SU-DHL-6 (cell line): ENCODE data around the gene RASGRP1.

Experiments used
- H2AFZ ChIP-seq: fragments of 200-600 bp; sonication (generic); 2 replicates; pipeline ENCODE4 v1.6.1; 2014; ENCODE audit warnings: low read depth, mild to moderate bottlenecking, moderate library complexity, mixed read lengths, antibody characterized with exemption, low read length; ENCODE audit not compliant: severe bottlenecking
- H3F3A ChIP-seq: fragments of 200-600 bp; shearing (Covaris generic); 2 replicates; pipeline ENCODE4 v1.6.0; 2016; ENCODE audit warnings: antibody characterized with exemption, mild to moderate bottlenecking; ENCODE audit not compliant: insufficient read depth
- H3K27ac ChIP-seq: fragments of 200-600 bp; sonication (generic); 2 replicates; pipeline ENCODE4 v1.5.1; 2016; ENCODE audit warnings: low read depth, mild to moderate bottlenecking, low read length, moderate library complexity, mixed read lengths
- H3K27me3 ChIP-seq: fragments of 200-600 bp; sonication (generic), shearing (Covaris generic); 2 replicates; pipeline ENCODE4 v1.6.0; 2014; ENCODE audit warnings: mild to moderate bottlenecking, low read length
- H3K36me3 ChIP-seq: fragments of 200-600 bp; sonication (generic); 2 replicates; pipeline ENCODE4 v1.6.1; 2014; ENCODE audit warnings: mild to moderate bottlenecking, low read length, mixed read lengths
- H3K4me2 ChIP-seq: fragments of 300-600, 200-600 bp; shearing (Covaris generic), sonication (generic); 2 replicates; pipeline ENCODE4 v1.6.0; 2014; ENCODE audit warnings: low read length, low read depth, mild to moderate bottlenecking; ENCODE audit not compliant: poor library complexity, severe bottlenecking
- H3K4me3 ChIP-seq: fragments of 200-600 bp; sonication (generic); 2 replicates; pipeline ENCODE4 v1.5.1; 2014; ENCODE audit warnings: antibody characterized with exemption, low read length, mild to moderate bottlenecking, mixed read lengths; ENCODE audit not compliant: insufficient read depth, poor library complexity, severe bottlenecking
- H3K79me2 ChIP-seq: fragments of 200-600 bp; sonication (generic); 2 replicates; pipeline ENCODE4 v1.6.1; 2014; ENCODE audit warnings: mild to moderate bottlenecking, low read length, moderate library complexity; ENCODE audit not compliant: insufficient read depth
- H3K9ac ChIP-seq: fragments of 200-600 bp; sonication (generic); 2 replicates; pipeline ENCODE4 v1.7.0; 2014; ENCODE audit warnings: mild to moderate bottlenecking, low read length
- H3K9me2 ChIP-seq: fragments of 200-600 bp; sonication (generic); replicated peaks from 2 replicates; pipeline ENCODE4 v1.6.1; 2014; ENCODE audit warnings: low read length; ENCODE audit not compliant: insufficient read depth
- H3K9me3 ChIP-seq: fragments of 200-600 bp; sonication (generic); 2 replicates; pipeline ENCODE4 v1.6.1; 2014; ENCODE audit warnings: low read length, mixed read lengths; ENCODE audit not compliant: insufficient read depth
- H4K20me1 ChIP-seq: fragments of 200-600 bp; sonication (generic); 2 replicates; pipeline ENCODE4 v1.6.1; 2014; ENCODE audit warnings: low read depth, mild to moderate bottlenecking, antibody characterized with exemption, low read length, moderate library complexity, mixed read lengths
- CTCF ChIP-seq: fragments of 200-600 bp; sonication (generic); IDR thresholded peaks from one replicate; pipeline ENCODE4 v1.5.1; 2017; ENCODE audit warnings: antibody characterized with exemption, mild to moderate bottlenecking, low read length, moderate library complexity; ENCODE audit not compliant: insufficient read depth, poor library complexity, severe bottlenecking
- EZH2phosphoT487 ChIP-seq: fragments of 200-600 bp; sonication (generic), shearing (Covaris generic); conservative IDR thresholded peaks from 2 replicates; pipeline ENCODE4 v1.6.1; 2018; ENCODE audit warnings: mild to moderate bottlenecking, antibody characterized with exemption, low read length, moderate library complexity, mixed read lengths

The RASGRP1 gene

DNA sequence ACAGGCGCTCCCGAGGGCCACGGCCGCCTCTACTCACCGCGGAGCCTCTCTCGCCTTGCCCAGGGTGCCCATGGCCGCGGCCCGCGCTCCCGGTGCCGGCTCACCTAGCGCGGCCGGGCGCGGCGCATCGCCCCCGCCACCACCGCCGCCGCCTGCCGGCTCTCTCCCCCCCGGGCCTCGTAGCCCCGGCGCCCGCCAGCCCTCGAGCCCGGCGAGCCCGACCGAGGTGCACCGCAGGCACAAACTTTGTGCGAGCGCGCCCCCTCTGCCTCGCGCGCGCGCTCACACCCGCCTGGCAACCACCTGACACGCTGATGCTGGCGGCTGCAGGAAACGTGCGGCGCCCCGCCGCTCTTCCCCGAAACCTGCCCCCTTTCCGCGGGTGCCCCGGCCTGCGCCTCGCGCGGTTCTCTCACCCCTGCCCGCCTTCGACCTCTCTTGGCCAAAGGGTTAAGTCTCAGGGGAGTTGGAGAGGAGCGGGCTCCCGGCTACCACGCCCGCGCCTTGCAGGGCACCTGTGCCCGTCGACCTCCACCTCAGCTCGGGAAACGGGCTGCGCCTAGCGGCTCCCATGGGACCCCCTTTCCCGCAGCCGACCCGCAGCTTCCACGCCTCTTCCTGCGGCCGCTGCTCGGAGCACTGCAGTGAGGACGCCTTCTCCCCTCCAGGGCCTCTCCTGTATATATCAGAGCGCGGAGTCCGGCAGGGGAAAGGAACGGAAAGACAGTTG is at the start of gene RASGRP1:
TSS of gene RASGRP1 (minus strand) at position 258 of the 730 bp plus-strand sequence. CDS start at position 72, 186 bp downstream.
- Histone ChIP-seq H3K27ac (no peak within 1 kb of the TSS), H3K36me3 (no peaks in the 10 kb centered on the region), H3K27me3 (no peaks in the 10 kb centered on the region), H3K9me2 (no peaks in the 10 kb centered on the region), H3F3A (no peaks in the 10 kb centered on the region), H3K79me2 (no peaks in the 10 kb centered on the region), H3K9ac (peak within 1 kb of the TSS; percentile 64), H2AFZ (peak within 1 kb of the TSS; percentile 90), H4K20me1 (no peaks in the 10 kb centered on the region), H3K4me3 (peak within 1 kb of the TSS; percentile 61), H3K4me2 (peak within 1 kb of the TSS; percentile 61), H3K9me3 (no peaks in the 10 kb centered on the region)
- TF ChIP-seq EZH2phosphoT487 = no peak
- no peak for TF ChIP-seq CTCF

- TF ChIP-seq CTCF = no peak
- no peak for TF ChIP-seq EZH2phosphoT487
- no peak overlapping the region for H3K9ac ChIP-seq
- no peak overlapping the region for H3K4me3 ChIP-seq
- H3K9me2 ChIP-seq = no peaks in the 10 kb centered on the region
- H3K36me3 ChIP-seq = no peaks in the 10 kb centered on the region
- no peaks in the 10 kb centered on the region for H4K20me1 ChIP-seq
- H3K27ac ChIP-seq = no peak overlapping the region
- no peaks in the 10 kb centered on the region for H3F3A ChIP-seq
- H3K9me3 ChIP-seq = no peaks in the 10 kb centered on the region
- no peaks in the 10 kb centered on the region for H3K79me2 ChIP-seq
- no peaks in the 10 kb centered on the region for H3K27me3 ChIP-seq
- no peak overlapping the region for H2AFZ ChIP-seq
- no peak overlapping the region for H3K4me2 ChIP-seq
Measured at GRCh38 chr15:38613085-38613484, 48.5 kb upstream of the RASGRP1 start.

DNA sequence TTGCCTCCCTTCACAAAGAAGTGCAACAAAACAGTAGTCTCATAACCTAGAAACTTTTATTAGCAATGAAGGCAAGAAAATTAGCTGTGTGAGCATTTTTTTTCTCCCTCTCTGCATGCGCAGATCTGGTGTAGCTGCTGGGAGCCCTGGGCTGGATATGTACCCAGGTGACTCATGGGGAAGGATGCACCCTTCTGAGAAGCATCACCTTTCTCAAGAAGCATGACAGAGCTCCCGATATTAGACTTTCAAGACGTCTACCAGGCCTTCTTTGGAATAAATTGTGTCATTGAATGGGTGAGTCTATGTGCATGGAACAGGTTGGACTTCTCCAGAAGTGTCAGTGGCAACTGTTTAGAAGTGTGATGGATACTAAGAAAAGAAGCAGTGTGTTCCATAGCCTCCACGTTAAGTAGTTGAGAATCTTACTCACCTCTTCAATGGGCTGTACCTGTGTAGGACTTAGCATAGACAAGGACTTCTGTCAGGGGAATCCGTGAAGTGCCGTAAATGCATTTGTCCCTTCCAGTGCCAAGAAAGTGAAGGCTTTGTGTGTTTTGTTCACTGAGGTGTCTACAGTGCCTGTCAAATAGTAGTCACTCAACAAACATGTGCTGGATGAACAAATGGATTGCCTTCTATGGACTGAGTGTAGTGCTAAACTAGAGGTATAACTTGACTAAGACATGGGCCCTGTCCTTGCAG is 47.7 kb upstream of the RASGRP1 start:
- no peak for TF ChIP-seq EZH2phosphoT487
- no peak for TF ChIP-seq CTCF
- H3K4me3 ChIP-seq = no peak overlapping the region
- H3K4me2 ChIP-seq = no peak overlapping the region
- no peaks in the 10 kb centered on the region for H3K79me2 ChIP-seq
- no peaks in the 10 kb centered on the region for H3K27me3 ChIP-seq
- no peaks in the 10 kb centered on the region for H3K9me3 ChIP-seq
- no peaks in the 10 kb centered on the region for H3F3A ChIP-seq
- H2AFZ ChIP-seq = no peak overlapping the region
- H3K36me3 ChIP-seq = no peaks in the 10 kb centered on the region
- H3K9ac ChIP-seq = no peak overlapping the region
- no peaks in the 10 kb centered on the region for H4K20me1 ChIP-seq
- no peaks in the 10 kb centered on the region for H3K9me2 ChIP-seq
- no peak overlapping the region for H3K27ac ChIP-seq
